Measurements from ENCODE around the gene CFAP77.
A peak's percentile ranks its signal among the peaks of the same experiment; 100 is the strongest.

Gene CFAP77

DNA sequence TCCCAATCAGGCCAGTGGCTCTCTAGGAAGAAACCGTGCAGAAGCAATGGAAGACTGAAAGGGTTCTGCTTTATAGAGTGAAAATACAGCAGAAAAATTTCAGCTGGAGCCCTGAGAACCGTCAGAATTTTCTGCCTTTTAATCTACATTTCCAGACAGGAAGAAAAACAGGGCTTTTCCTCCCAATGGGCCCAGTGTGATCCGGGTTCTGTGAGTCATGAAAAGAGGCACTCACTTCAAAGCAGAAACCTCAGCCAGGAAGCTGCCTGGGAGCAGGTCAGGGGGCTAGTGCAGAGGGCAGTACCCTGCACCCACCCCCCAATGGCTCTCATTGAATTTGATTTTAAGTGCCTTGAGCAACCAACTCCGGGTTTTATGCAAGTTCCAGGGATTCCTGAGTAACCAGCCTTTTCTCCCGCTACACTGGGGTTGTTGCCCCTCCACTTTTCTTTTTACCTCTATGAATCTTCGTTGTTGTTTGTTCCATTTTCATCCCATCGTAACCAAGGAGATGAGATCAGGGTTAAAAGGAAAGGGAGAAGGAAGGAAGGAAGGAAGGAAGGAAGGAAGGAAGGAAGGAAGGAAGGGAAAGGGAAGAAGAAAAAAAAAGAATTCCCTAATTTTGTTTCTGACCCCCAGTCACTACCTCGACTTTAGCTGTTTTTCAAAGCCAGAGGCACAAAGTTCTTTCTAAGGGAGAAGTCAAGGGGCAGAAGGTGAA is 173.7 kb downstream of the CFAP77 start:
- H3K4me3 ChIP-seq (replicated peaks in 1 of 2; ENCODE audit: low read depth in 2 of 2, low read length in 2 of 2) = no peak overlapping the region
- TF ChIP-seq, protein P1, sequence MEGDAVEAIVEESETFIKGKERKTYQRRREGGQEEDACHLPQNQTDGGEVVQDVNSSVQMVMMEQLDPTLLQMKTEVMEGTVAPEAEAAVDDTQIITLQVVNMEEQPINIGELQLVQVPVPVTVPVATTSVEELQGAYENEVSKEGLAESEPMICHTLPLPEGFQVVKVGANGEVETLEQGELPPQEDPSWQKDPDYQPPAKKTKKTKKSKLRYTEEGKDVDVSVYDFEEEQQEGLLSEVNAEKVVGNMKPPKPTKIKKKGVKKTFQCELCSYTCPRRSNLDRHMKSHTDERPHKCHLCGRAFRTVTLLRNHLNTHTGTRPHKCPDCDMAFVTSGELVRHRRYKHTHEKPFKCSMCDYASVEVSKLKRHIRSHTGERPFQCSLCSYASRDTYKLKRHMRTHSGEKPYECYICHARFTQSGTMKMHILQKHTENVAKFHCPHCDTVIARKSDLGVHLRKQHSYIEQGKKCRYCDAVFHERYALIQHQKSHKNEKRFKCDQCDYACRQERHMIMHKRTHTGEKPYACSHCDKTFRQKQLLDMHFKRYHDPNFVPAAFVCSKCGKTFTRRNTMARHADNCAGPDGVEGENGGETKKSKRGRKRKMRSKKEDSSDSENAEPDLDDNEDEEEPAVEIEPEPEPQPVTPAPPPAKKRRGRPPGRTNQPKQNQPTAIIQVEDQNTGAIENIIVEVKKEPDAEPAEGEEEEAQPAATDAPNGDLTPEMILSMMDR (IDR thresholded peaks at IDR 0.05; ENCODE audit: low read depth, low read length) = no peak
- no peak for DNase-seq (ENCODE audit: low read depth in 2 of 2)

GRCh38 chr9:132584601-132585560 is 174.9 kb downstream of the CFAP77 start:
- H3K4me3 ChIP-seq (replicated peaks in 1 of 2; ENCODE audit: low read depth in 2 of 2, low read length in 2 of 2) = no peak overlapping the region
- TF ChIP-seq, protein P1 (IDR thresholded peaks at IDR 0.05; ENCODE audit: low read depth, low read length) = no peak
- peak; percentile 11 to 23 for DNase-seq (ENCODE audit: low read depth in 2 of 2)

DNA sequence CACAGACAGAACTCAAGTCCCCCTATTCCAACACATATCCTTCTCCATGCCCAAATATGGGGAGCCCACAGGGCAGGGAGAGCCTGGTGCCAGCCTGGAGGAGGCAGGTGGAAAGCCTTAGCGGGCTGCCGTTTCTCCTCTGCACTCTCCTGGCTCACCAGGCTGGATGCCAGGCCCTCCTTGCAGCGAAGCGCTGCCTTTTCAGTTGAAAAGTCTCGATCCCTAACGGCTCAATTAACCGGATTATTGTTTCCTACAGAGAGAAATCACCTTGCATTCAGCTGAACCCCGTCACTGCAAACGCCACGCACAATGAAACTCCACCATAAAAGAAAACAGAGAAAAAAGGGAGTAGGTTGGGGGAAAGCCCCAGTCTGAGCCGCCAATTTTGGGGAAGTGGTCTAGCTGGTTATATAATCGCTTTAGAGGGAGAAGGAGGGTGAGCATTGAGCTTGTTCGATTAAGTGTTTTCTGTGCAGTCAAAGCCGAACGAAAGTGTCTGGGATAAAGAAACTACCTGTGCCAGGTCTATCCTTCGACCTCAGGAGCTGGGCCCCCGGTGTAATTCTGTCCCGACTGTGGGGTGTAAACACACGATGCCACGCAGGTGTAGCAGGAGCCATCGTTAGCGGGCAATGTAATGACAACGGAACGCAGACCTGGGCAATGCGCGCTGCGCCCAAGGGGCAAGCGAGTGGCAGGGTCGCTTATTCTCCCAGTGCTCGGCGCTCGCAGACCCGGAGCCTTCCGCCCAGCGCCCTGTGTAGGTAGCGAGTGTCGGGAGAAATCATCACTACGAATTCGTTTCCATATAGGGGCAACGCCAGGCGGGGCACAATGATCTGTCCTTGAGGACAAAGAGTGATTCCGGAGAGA is 176.2 kb downstream of the CFAP77 start:
- H3K4me3 ChIP-seq (replicated peaks in 1 of 2; ENCODE audit: low read depth in 2 of 2, low read length in 2 of 2) = no peak overlapping the region
- no peak for DNase-seq (ENCODE audit: low read depth in 2 of 2)
- TF ChIP-seq, protein P1 (IDR thresholded peaks at IDR 0.05; ENCODE audit: low read depth, low read length) = no peak

- TF ChIP-seq, protein P1 (IDR thresholded peaks at IDR 0.05; ENCODE audit: low read depth, low read length) = no peak
- DNase-seq (ENCODE audit: low read depth in 2 of 2) = no peak
- no peak overlapping the region for H3K4me3 ChIP-seq (replicated peaks in 1 of 2; ENCODE audit: low read depth in 2 of 2, low read length in 2 of 2)
Measured at GRCh38 chr9:132586830-132587591, 177.0 kb downstream of the CFAP77 start.

DNA sequence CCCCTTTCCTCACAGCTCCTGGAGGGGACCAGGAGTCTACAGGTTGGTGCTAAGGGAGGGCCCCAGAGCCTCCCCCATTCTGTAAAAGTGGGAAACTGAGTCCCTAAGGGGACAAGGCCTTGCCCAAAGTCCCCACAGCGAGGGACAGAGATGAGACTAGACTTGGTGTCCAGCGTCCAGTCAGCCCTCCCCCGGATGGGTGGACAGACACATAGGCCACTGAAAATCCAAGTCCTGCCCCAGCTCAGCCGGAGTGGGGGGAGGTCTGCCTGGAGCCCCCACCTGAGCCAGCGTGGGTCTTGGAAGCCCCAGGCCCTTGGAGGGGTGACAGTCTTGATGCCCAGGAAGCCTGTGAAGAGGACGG is 177.6 kb downstream of the CFAP77 start:
- no peak overlapping the region for H3K4me3 ChIP-seq (replicated peaks in 1 of 2; ENCODE audit: low read depth in 2 of 2, low read length in 2 of 2)
- DNase-seq (ENCODE audit: low read depth in 2 of 2) = no peak
- TF ChIP-seq, protein P1 (IDR thresholded peaks at IDR 0.05; ENCODE audit: low read depth, low read length) = no peak

GRCh38 chr9:132588098-132588497 is 178.1 kb downstream of the CFAP77 start:
- H3K4me3 ChIP-seq (replicated peaks in 1 of 2; ENCODE audit: low read depth in 2 of 2, low read length in 2 of 2) = no peak overlapping the region
- TF ChIP-seq, protein P1 (IDR thresholded peaks at IDR 0.05; ENCODE audit: low read depth, low read length) = no peak
- DNase-seq (ENCODE audit: low read depth in 2 of 2) = no peak

All from cardiac fibroblast (primary cell).